HG03280 (cell line): ENCODE measurements around the gene SYT1.

Experiments
- ATAC-seq: cut with Tn5 transposase; IDR thresholded peaks from one replicate; pipeline ENCODE4 v1.9.1; 2021; ENCODE audit warnings: mild to moderate bottlenecking, moderate library complexity; ENCODE audit not compliant: unreplicated experiment

The SYT1 gene

GRCh38 chr12:79487386-79488110, 623.0 kb downstream of the SYT1 start:
- no peak for ATAC-seq
